Left ventricle myocardium superior (tissue), 1 donor: ENCODE results near the gene UNC5C. TPM values are rescaled to one million over a fixed set of nuclear protein-coding genes. Genes with fewer than 3 reads are reported as not detected.
"Not testable (repeated sequence)": the region's sequence is repeated elsewhere in the genome, so short reads cannot be mapped to it uniquely, and the experiment has no call there.

ENCODE experiments used
- ATAC-seq: fragments of 200-7000 bp; cut with Tn5 transposase; one replicate; pipeline ENCODE4 v1.9.1; 2020; ENCODE audit warnings: mild to moderate bottlenecking, moderate library complexity
- DNase-seq: peaks from one replicate; pipeline ENCODE4 v3.0.0-alpha.2; 2020
- intact Hi-C: fragments of 100-400 bp; cut with micrococcal nuclease; formaldehyde crosslinking; loops from one replicate; pipeline ENCODE4 v1.11.0; 2022
- total RNA-seq: library from RNA; stranded (reverse); fragmentation: NEBNext Ultra II Directional; extraction: Animal tissue kit (Norgen Biotek cat#: 25700); gene quantifications from one replicate; pipeline ENCODE4 v1.2.1, GENCODE V29; 2021
- donor health status: DM: no; HTN: yes; CAD: no; lungs with severe emphysema.

UNC5C gene
- total RNA-seq, 1 donor from 2014 or later, result 0.72 TPM

GRCh38 chr4:95178938-95179337 is 369.8 kb downstream of the UNC5C start:
- intact Hi-C loops, result no loop called here
- DNase-seq (no peak), ATAC-seq (no peak)

- ATAC-seq, DNase-seq, intact Hi-C loops: not testable (repeated sequence)
Measured at GRCh38 chr4:95171377-95171776, 377.4 kb downstream of the UNC5C start.

- ATAC-seq, result no peak
- intact Hi-C loops, result no loop called here
- no peak for DNase-seq
Measured at GRCh38 chr4:95170176-95170575, 378.6 kb downstream of the UNC5C start.

DNA sequence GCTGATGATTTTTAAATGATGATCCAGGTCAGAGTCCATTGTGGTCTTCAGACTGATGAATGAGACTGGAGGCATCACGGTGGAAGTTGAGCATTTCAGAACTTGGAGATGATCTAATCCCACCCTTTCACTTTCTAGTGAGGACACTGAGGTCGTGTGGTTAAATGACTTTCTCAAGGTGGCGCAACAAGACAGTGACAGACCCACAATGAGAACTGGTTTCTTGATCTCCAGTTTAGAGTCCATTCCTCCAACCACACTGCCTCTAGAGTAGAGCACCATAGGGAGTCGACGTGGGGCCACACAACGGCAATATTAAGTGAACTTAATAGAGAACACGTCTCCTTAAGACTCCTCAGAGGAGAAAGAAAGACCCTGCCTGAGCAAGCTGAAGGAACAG is 381.0 kb downstream of the UNC5C start:
- intact Hi-C loops, result no loop called here
- no peak for ATAC-seq
- no peak for DNase-seq

DNA sequence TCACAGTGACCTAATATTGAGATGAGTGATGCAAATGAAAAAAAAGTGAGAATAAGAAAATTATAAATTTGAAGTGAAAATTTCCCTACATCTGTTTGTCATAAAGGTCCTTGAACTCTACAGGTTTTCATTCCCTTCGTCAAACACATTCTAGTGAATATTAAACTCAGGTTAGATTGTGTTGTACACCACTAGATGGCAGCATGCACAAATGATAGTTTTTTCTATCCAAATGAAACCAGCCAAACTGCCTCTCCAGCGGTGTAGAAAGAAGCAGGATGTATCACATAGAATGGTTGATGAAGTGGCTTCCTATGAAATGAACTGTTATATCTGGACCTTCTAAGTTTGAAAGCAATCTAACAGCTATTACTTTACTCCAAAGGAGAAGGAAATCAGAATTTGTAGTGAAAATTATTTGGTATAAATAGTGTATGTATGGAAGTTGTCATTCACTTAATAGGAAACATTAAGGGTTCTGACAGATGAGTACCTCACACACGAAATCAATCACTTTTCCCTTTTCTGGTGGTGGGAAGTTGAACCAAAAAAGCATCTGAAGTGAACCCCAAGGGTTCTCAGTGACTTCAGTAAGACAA is 382.7 kb downstream of the UNC5C start:
- DNase-seq, result no peak
- peak; percentile 77 for ATAC-seq
- intact Hi-C loops, result no loop called here

DNA sequence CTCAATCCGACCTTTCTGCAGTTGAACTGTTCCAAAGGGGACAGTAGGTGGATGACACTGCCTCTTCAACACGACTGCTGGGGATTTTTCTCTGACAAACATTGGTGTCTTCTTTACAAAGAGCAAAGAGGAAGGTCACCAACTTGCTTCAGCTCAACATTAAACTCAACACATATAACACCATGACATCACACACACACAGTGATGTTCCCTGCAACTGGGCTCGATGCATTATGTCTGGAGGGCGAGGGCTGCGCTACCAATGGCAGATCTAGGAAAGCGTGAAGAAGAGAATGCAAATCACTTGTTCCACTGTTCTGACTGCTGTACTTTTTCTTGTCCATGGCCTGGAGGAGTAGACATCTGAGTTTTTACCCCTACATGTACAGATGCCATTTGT is 385.9 kb downstream of the UNC5C start:
- no peak for ATAC-seq
- DNase-seq, result no peak
- intact Hi-C loops, result no loop called here

DNA sequence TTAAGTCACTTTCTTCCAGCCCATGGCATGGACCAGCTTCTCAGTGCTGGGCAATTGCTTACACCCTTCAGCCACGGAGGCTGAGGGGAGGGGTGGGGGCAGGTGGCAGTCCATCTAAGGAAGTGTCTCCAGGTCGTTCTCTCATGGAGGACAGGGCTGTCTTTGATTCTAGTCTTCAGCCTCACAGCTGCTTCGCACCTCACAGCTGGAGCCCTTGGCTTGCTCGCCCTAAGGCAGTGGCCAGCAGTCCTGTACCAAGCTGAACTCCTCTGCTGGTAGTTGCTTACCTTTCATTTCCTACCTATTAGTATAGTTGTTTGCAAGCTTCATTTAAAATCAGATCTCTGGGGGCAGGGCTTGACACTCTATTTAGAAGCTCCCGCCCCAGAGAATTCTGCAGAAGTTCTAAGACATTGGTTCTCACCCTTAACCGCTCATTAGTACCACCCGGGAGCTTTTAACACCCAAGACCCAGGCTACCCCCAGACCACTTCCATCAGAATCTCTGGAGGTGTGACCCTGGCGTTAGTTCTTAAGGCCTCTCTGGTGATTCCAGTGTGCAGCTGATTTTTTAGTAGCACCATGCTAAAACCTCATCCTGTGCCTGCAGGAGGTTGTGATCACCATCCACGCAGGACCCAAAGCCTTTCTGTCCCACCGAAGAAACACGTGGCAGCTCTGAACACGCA is 386.8 kb downstream of the UNC5C start:
- DNase-seq (no peak), ATAC-seq (no peak)
- intact Hi-C loops, result no loop called here

- DNase-seq (no peak), ATAC-seq (no peak)
- intact Hi-C loops, result no loop called here
Measured at GRCh38 chr4:95159384-95159783, 389.4 kb downstream of the UNC5C start.

DNA sequence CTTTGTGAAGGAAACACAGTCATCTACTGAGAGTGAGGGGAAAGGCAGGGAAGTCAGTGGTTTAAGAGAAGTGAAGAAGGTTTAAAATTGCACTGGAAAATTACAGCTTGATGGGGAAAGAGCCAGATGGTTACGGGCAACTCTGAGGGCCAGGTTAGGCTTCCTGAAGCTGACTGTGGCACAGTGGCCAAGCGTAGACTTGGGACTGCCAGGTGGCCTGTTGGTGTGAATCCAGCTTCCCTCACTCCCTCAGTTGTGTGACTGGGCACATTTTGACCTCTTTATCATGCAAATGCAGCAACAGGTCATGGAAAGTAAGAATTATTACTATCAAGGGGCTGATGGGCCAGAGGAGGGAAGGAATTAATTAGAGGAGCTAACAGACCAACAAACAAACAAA is 390.1 kb downstream of the UNC5C start:
- no peak for DNase-seq
- no peak for ATAC-seq
- intact Hi-C loops, result no loop called here

GRCh38 chr4:95158045-95158444 is 390.7 kb downstream of the UNC5C start:
- ATAC-seq (no peak), DNase-seq (no peak)
- intact Hi-C loops, result no loop called here

DNA sequence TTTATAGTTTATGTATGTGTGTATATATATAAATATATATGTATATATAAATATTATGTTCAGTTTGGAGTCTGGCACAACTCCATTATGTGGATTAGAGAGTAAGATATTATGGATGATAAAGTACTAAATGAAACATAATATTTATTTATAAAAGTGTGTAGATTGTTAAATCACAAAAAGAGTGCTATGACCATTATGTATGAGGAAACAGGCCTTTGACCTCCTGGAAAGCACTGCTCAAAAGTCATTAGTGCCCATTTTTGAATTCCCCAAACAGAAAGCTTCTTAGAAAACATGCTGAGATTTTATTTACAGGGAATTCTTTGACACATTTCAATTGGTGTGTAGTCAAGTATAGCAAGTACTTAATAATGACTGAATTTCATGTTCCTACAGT is 391.2 kb downstream of the UNC5C start:
- intact Hi-C loops, result no loop called here
- no peak for ATAC-seq
- DNase-seq, result no peak

GRCh38 chr4:95156452-95156765 is 392.4 kb downstream of the UNC5C start:
- no peak for ATAC-seq
- intact Hi-C loops, result no loop called here
- no peak for DNase-seq

DNA sequence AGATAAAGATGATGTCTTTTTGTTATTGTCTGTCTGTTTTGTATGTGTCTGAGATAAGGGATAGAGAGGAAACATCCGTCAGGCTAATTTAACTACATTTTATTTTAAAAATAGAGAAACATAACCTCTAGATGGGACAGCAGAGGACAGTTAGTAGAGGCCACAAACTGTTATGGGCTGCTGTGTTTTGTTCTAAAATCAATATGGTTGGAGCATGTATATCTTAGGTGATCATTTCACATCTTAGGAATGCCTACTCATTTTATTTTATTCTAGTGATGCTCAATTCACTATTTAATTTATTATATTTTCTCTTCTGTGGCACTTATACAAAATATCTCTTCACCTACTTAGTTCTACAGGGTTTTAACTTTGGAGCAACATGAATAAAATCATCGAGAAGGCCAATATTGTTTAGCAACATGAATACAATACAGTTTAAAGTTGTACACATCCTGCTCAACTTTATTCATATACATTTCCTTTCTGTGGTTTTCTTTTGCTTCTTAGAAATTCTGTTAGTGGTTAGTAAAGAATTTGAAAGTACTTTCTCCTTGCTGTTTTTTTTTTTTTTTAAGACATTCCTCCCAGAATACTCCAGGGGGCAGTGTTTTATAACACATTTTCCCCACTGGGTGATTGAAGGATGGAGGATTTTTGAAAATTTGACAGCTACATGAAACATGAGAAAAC is 392.9 kb downstream of the UNC5C start:
- ATAC-seq, result no peak
- intact Hi-C loops, result no loop called here
- DNase-seq, result no peak

DNA sequence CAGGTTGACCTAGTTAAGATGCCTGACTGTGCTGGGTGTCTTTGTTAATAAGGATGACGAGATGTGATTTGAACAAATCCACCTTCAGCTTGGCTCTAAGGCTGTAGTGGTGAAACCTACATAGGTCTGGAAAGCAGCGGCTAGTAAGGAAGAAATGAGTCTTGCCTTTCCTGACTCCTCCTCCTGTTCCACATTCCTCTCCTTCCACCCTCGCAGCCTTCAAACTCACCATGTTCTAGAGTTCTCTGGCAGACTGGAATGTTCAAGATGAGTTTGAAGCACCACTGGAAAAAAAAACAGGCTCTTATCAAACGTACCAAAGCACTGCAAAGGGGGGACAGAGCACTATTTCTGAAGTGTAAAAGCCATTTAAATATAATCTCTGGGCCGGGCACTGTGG is 395.6 kb downstream of the UNC5C start:
- no peak for ATAC-seq
- intact Hi-C loops, result no loop called here
- no peak for DNase-seq

- DNase-seq (no peak), ATAC-seq (no peak)
- intact Hi-C loops, result no loop called here
Measured at GRCh38 chr4:95151255-95151654, 397.5 kb downstream of the UNC5C start.

GRCh38 chr4:95142932-95143331 is 405.8 kb downstream of the UNC5C start:
- DNase-seq, result no peak
- intact Hi-C loops, result no loop called here
- ATAC-seq, result no peak

DNA sequence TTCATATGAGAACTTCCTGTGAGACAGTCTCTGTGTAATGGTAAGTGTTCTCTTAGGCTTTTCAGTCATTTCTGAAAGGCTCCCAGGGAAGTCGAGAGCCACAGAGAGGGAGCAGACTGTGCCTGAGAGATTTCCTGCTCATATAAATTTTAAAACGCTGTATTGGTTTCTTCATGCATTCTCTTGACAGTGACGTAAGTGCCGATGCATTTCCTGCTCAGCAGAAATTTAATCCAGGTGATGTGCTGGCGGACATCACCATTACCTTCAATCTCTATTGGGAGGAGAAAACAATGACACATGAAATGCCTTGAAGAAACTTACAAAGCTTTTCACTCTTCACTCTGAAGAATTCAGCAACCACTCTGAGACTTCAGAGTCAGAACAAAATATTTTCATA is 407.4 kb downstream of the UNC5C start:
- DNase-seq (no peak), ATAC-seq (no peak)
- intact Hi-C loops, result no loop called here

DNA sequence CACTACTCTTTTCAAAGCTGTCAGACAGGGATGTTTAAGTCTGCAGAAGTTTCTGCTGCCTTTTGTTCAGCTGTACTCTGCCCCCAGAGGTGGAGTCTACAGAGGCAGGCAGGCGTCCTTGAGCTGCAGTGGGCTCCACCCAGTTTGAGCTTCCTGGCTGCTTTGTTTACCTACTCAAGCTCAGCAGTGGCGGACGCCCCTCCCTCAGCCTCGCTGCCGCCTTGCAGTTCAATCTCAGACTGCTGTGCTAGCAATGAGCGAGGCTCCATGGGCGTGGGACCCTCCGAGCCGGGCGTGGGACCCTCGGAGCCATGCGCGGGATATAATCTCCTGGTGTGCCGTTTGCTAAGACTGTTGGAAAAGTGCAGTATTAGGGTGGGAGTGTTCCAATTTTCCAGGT is 409.3 kb downstream of the UNC5C start:
- ATAC-seq, intact Hi-C loops, DNase-seq: not testable (repeated sequence)

- ATAC-seq, intact Hi-C loops, DNase-seq: not testable (repeated sequence)
Measured at GRCh38 chr4:95134016-95134415, 414.8 kb downstream of the UNC5C start.

GRCh38 chr4:95129821-95130311 is 418.9 kb downstream of the UNC5C start:
- ATAC-seq (peak; percentile 97), DNase-seq (no peak)
- intact Hi-C loops, result no loop called here

DNA sequence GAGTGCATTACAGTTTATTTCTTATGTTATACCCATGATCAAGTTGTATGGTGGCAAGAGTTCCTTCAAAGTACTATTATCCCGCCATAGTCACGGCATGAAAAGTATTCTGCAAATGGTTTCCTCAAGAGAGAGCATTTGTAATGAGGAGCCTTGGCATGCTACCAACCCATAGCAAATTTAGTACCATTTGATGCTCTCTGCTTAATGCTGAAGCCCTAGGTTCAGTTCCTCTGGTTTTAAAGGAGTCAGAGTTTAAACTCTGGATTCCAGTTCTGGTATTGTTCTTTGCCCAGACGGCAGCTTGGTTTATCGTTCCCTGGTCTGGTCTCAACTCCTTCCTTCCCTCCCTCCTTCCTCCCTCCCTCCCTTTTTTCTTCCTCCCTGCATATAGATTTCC is 419.7 kb downstream of the UNC5C start:
- intact Hi-C loops, result no loop called here
- ATAC-seq, result no peak
- no peak for DNase-seq
